KBM-7 (cell line): ENCODE data around the gene SPEF1.
"Not testable (repeated sequence)": the region's sequence is repeated elsewhere in the genome, so short reads cannot be mapped to it uniquely, and the experiment has no call there.

Source experiments
- DNase-seq: peaks from one replicate; pipeline ENCODE4 v3.0.0-alpha.2; 2015
- in situ Hi-C: fragments of 300-500 bp; cut with MboI; formaldehyde crosslinking; loops from 2 replicates; pipeline ENCODE4 v1.14.3; 2020; ENCODE audit warnings: low sequenced_read_pairs, low pct_unique_long_range_greater_than_20kb, mixed read lengths

Gene SPEF1

DNA sequence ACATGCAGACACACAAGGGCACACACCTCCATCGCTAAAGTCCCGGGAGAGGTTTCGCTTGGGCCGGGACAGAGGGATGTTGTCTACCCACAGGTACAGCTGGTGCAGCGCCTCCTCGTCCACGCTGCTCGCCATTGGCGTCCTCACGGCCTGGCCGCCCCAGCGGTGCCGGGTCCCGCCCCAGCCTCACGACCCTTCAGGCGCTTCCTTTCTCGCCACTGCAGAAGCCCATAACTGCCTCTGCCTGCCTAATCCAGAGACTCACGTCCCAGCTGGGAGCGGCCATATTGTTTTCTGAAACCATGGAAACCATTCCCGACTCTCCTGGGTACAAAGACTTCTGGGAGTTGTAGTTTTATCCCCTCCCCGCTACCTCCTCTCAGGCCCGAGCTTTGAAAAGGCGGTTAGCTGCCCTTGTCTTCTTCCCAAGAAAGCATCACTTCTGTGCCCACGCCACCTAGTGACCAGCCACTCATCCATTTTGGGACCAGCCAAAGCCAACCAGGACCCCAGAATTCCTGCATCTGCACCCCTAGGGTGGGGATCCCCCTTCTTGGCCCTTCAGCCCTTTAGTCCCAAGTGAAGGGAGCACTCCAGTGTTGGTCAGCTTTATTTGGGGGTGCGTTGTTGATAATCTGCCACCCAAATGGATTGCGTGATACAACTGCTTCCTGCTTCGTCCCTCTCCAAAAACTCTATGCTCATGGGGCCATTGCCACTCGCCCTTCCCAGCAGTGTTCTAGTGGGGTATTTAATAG is at the start of gene SPEF1:
Gene SPEF1 (minus strand): TSS at position 296 of the 758 bp plus-strand sequence. CDS start 161 bp downstream, at position 135.
- peak; percentile 93 for DNase-seq
- in situ Hi-C loops: no loop called here

- in situ Hi-C loops, DNase-seq: not testable (repeated sequence)
These were observed 48.6 kb upstream of the SPEF1 start for GRCh38 chr20:3829891-3830290.

- in situ Hi-C loops: no loop called here
- no peak for DNase-seq
These were observed 47.5 kb upstream of the SPEF1 start for GRCh38 chr20:3828798-3829197.

- DNase-seq: no peak
- in situ Hi-C loops: no loop called here
These were observed 45.2 kb upstream of the SPEF1 start for GRCh38 chr20:3826420-3826819.

DNA sequence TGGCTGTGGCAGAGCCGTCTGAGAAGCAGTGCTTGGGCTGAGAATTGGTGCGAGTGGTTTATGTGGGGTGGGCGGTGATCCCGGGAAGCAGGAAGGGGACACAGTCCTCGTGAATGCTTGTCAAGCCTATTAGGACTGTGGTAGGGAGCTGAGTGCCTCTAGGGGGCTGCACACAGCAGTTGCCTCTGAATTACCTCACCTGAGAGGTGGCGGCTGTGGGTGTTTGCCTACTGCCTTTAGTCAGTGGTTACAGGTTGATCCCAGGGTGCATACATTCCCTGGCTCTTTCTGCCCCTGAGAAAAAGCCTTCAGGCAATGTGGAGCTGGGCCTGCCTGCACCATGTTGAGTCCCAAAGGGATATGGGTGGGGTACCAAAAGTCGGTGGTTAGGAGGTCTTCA is 44.3 kb upstream of the SPEF1 start:
- no peak for DNase-seq
- in situ Hi-C loops: no loop called here

DNA sequence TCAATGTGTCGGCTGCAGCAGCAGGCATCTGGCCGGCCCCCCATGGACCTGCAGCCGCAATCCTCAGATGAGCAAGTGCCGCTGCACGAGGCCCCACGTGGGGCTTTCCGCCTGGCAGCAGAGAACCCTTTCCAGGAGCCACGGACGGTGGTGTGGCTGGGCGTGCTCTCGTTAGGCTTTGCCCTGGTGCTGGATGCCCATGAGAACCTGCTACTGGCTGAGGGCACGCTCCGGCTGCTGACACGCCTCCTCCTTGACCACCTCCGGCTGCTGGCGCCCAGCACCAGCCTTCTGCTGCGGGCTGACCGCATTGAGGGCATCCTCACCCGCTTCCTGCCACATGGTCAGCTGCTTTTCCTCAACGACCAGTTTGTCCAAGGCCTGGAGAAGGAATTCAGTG is 42.6 kb upstream of the SPEF1 start:
- DNase-seq: no peak
- in situ Hi-C loops: no loop called here

DNA sequence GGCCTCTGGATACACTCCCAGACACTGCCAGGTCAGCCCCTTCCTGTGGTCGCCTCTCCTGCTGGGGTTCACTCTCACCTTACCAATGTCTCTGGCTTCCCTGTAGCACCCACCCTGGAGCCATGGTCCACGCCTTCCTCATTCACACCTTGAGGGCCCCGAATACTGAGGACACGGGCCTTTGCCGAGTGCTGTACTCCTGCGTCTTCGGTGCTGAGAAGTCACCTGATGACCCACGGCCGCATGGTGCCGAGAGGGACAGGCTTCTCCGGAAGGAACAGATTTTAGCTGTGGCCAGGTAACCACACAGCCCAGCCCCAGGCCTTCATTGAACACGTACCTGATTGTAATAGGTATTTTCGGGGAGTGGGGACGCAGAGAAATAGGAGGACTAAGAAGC is 40.7 kb upstream of the SPEF1 start:
- in situ Hi-C loops: no loop called here
- no peak for DNase-seq

GRCh38 chr20:3820901-3821727 is 39.9 kb upstream of the SPEF1 start:
- no peak for DNase-seq
- in situ Hi-C loops: no loop called here

- in situ Hi-C loops: no loop called here
- peak; percentile 96 for DNase-seq
These were observed 39.0 kb upstream of the SPEF1 start, which contains the start of gene AP5S1 for GRCh38 chr20:3820048-3820900. Gene AP5S1, plus strand, starts transcription at chr20:3820547. Its CDS starts 1,571 bp downstream, at chr20:3822118.

DNA sequence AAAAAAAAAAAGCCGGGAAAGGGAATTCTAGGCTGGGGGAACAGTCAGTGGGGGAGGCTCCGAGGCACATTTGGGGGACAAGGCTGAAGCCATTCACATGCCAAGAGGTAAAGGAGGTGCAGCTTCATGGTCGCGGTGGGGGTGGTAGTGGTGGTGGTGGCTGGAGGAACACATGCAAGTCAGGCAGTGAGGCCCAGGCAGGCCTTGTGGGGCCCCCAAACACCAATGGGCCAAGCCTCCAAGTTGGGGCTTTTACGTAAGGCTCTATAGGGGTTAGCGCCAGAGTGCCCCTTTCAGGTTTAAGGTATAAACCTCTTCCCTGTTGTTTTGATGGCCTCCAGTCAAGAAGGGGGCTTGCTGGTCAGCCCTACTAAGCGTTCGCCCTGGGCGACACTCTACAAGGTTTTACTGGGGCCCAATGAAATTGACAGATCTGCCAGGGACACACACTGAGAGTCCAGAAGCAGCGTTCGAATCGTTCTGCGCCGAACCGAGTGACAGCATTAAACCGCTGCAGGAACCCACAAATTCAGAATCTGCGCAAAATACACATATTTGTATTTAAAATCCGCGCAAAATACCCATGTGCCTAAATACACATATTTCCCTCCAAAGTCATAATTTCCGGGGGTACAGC is 38.3 kb upstream of the SPEF1 start:
- in situ Hi-C loops: no loop called here
- DNase-seq: no peak

DNA sequence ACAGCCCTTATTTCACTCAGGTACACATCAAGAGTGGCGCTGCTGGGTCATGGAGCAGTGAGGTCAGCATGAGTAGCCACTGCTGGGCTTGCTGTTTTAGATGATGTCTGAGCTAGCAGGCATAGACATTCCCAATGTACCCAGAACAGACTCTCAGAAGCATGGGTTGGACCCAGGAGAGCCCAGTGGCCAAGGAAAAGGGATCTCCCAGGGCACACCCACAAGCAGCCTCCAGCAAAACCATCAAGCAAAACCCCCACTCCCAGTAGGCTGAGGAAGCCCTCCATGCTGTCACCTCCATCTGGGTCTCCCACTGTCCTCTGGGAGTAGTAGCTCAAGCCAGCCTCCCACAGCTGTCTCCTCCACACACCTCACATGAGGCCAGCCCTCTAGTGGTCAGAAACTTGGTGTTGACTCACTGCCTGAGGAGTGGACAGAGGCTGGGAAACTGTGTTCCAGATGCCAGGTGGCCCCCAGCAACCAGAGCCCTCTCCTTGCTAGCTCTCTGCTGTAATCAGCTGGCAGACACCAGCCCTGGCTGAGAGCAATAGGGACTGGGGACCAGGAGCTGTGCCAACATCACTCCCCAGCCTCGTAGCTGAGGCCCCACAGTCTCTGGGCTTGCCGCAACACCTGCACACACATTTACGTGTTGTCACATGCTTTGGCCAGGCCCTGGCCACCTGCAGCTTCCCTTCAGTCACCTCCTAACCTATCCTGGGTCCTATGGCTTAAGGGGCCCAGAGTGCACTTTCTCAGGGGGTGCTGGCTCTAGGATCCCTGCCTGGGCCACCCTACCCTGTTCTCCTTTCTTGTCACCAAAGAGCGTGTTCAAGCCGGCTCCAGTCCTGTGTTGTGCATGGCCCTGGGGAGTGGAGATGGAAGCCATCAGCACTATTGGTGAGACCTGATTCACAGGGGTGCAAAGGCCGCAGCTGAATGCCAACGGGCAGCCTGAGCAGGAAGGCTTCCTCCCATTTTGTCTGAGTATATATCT is 37.2 kb upstream of the SPEF1 start:
- in situ Hi-C loops: no loop called here
- DNase-seq: peak; percentile 72

- in situ Hi-C loops: no loop called here
These were observed 34.6 kb upstream of the SPEF1 start for GRCh38 chr20:3815703-3816315.

DNA sequence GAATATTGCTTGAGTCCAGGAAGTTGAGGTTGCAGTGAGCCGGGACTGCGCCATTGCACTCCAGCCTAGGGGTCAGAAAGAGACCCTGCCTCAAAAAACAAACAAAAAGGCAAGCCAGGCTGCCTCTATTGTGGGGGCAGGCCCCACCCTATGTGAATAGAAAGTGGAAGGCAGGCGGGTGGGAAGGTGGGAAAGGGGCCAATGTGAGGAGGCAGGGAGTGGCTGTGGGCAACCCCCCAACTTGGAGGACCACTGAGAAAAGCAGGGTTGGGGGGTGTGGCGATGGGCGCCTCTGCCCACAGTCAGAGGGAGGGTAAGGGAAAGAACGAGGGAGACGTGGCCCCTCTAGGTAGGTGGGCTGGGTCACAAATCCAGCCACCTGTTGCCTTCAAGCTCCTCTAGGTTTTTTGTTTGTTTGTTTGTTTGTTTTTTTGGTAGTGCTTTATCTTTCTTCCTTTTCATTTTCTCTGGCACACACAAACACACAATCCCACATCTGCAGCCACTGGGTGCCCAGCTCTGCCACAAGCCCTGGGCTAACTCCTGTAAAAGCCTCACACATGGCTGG is 33.8 kb upstream of the SPEF1 start:
- in situ Hi-C loops: no loop called here
- DNase-seq: no peak

More at GRCh38 chr20:3815703-3816315, 34.6 kb upstream of the SPEF1 start:
- DNase-seq: no peak

DNA sequence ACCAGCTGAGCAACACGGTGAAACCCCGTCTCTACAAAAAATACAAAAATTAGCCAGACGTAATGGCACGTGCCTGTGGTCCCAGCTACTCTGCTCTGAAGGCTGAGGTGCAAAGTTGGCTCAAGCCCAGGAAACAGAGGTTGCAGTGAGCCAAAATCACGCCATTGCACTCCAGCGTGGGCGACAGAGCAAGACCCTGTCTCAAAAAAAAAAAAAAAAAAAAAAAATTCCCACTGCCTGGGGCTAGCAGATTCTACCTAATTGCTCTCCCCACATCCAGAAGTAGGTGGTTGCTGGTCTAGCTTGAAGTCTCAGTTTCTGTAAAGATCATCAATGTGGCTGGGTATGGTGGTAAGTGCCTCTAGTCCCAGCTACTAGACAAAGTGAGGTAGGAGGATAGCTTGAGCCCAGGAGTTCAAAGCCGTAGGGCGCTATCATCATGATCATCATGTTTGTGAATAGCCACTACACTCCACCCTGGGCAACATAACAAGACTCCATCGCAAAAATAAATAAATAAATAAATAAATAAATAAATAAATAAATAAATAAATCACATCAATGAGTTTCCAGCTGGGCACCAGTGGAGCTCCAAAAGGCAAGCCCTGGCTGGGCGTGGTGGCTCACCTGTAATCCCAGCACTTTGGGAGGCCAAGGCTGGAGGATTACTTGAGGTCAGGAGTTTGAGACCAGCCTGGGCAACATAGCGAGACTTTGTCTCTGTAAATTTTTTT is 32.8 kb upstream of the SPEF1 start:
- in situ Hi-C loops: no loop called here

DNA sequence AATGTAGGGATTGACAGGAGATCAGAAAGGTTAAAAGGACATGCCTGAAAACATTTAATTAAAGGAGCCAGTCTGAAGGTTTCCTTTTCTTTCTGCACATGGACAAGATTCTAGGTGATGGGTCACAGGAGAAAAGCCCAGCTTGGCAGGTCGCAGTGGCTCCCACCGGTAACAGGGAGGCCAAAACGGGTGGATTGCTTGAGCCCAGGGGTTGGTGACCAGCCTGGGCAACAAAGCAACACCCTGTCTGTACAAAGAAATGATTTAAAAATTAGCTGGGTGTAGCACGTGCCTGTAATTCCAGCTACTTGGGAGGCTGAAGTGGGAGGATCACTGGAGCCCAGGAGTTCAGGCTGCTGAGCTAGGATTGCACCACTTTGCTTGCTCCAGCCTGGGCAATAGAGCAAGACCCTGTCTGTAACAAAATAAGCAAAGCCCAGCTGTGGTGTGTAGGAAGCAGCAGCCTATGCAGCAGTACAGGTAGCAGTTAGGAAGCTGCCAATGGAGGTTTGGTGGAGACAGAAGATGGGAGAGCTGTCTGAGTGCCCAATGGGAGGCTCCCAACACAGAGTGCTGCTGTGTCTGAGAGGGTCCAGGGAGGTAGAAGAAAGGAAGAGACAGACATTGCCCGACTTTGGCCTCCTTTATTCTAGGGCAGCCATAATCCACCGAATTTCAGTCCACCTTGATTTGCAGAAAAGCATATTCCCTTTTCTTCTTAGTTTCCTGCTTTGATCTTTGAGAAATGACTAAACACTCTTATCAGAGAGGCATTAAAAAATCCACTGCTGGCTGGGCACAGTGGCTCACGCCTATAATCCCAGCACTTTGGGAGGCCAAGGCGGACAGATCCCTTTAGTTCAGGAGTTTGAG is 32.0 kb upstream of the SPEF1 start:
- in situ Hi-C loops: no loop called here
- DNase-seq: no peak

More for the DNA sequence above, 32.8 kb upstream of the SPEF1 start:
- no peak for DNase-seq

DNA sequence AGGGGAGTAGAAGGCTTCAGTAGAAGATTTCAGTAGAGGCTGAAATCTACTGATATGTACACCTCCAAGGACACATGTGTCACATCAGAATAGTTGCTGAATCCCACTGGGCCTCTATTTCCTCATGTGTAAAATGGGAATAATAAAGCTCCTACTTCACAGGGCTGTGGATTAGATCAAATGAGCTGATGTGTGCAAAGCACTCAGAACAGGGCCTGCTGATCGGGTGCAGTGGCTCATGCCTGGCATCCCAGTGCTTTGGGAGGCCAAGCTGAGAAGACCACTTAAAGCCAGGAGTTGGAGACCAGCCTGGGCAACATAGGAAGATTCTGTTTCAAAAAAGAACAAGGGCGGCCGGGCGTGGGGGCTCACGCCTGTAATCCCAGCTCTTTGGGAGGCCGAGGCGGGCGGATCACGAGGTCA is 31.0 kb upstream of the SPEF1 start:
- in situ Hi-C loops: no loop called here
- DNase-seq: no peak
